ENCODE data around the gene ASAH2. TPM values are rescaled to one million over a fixed set of nuclear protein-coding genes. Genes with fewer than 3 reads are reported as not detected.
"Not testable (repeated sequence)": the region's sequence is repeated elsewhere in the genome, so short reads cannot be mapped to it uniquely, and the experiment has no call there.

The ASAH2 gene
- total RNA-seq, 1 experiment from 2014 or later = 10.7 TPM

- Histone ChIP-seq H3K4me1 (ENCODE audit: control insufficient read depth in 1 of 2, insufficient read depth in 2 of 2, low read length in 2 of 2) (no peaks in the 10 kb centered on the region), H3K27me3 (ENCODE audit: insufficient read depth, low read length) (peaks cover 24% of the 10 kb centered on the region), H4K20me1 (ENCODE audit: insufficient read depth) (no peaks in the 10 kb centered on the region), H3K36me3 (ENCODE audit: control insufficient read depth in 1 of 2, insufficient read depth in 2 of 2, low read length in 2 of 2) (no peaks in the 10 kb centered on the region), H3K27ac (ENCODE audit: low read depth, low read length) (no peak overlapping the region), H3K79me2 (ENCODE audit: insufficient read depth, low read length) (no peaks in the 10 kb centered on the region), H2AFZ (ENCODE audit: low read depth, low read length, poor library complexity, severe bottlenecking) (no peak overlapping the region), H3K4me2 (ENCODE audit: low read length) (no peak overlapping the region), H3K4me3 (replicated peaks in 1 of 2; ENCODE audit: low read depth in 1 of 2, low read length in 2 of 2) (no peak overlapping the region), H3K9me3 (ENCODE audit: control insufficient read depth in 1 of 2, insufficient read depth in 1 of 2, low read depth in 1 of 2, low read length in 2 of 2) (no peaks in the 10 kb centered on the region), H3K9ac (ENCODE audit: low read length) (no peak overlapping the region), H3K9me2 (ENCODE audit: insufficient read depth) (no peaks in the 10 kb centered on the region)
- POLR2A ChIA-PET = no interaction called here
- RAD21 ChIA-PET (ENCODE audit: low non-redundant PET in 1 of 2, low total read pairs in 2 of 2, uncharacterized antibody in 2 of 2, unreplicated experiment in 2 of 2) = no interaction called here
- intact Hi-C loops (cut with micrococcal nuclease) = no loop called here
- DNase-seq (ENCODE audit: low read depth, low spot score) = no peak
- no TSS peak for BruUV-seq (replicated peaks)
- ATAC-seq = no peak
- TF ChIP-seq TCF7L2 (IDR thresholded peaks at IDR 0.05; ENCODE audit: borderline replicate concordance, extremely low read depth, insufficient read depth, insufficient read length) (no peak), ATF3 (IDR thresholded peaks at IDR 0.05) (no peak), SRF (IDR thresholded peaks at IDR 0.05; ENCODE audit: low read depth) (no peak), EZH2phosphoT487 (IDR thresholded peaks at IDR 0.05; ENCODE audit: borderline replicate concordance) (no peak), CBX3 (IDR thresholded peaks at IDR 0.05; ENCODE audit: low read depth) (no peak), JUND (IDR thresholded peaks at IDR 0.05) (no peak), ELF1 (IDR thresholded peaks at IDR 0.05; ENCODE audit: borderline replicate concordance, low read depth) (no peak), EGR1 (IDR thresholded peaks at IDR 0.05; ENCODE audit: low read depth) (no peak), YY1 (IDR thresholded peaks at IDR 0.05; ENCODE audit: extremely low read depth, insufficient replicate concordance, low read depth, low read length) (no peak), SP1 (IDR thresholded peaks at IDR 0.05; ENCODE audit: low read depth) (no peak), EZH2 (IDR thresholded peaks at IDR 0.05) (no peak), MAX (IDR thresholded peaks at IDR 0.05) (no peak), POLR2AphosphoS5 (IDR thresholded peaks at IDR 0.05; ENCODE audit: low read depth, low read length) (no peak), ZNF274 (IDR thresholded peaks at IDR 0.05; ENCODE audit: low read depth, low read length) (no peak), REST (IDR thresholded peaks at IDR 0.05; ENCODE audit: low read depth) (no peak)
- CTCF ChIA-PET = no interaction called here
Observed at GRCh38 chr10:50242777-50243176, 8.5 kb downstream of the ASAH2 start.

GRCh38 chr10:50241478-50241877 lies 9.8 kb downstream of the ASAH2 start:
- H3K36me3 ChIP-seq (ENCODE audit: control insufficient read depth in 1 of 2, insufficient read depth in 2 of 2, low read length in 2 of 2); intact Hi-C loops (cut with micrococcal nuclease); H2AFZ ChIP-seq (ENCODE audit: low read depth, low read length, poor library complexity, severe bottlenecking); H3K4me3 ChIP-seq (replicated peaks in 1 of 2; ENCODE audit: low read depth in 1 of 2, low read length in 2 of 2); H3K9me2 ChIP-seq (ENCODE audit: insufficient read depth); BruUV-seq (replicated peaks); H3K79me2 ChIP-seq (ENCODE audit: insufficient read depth, low read length); H3K27ac ChIP-seq (ENCODE audit: low read depth, low read length); RAD21 ChIA-PET (ENCODE audit: low non-redundant PET in 1 of 2, low total read pairs in 2 of 2, uncharacterized antibody in 2 of 2, unreplicated experiment in 2 of 2); H3K9ac ChIP-seq (ENCODE audit: low read length); ATAC-seq; POLR2A ChIA-PET; H3K4me1 ChIP-seq (ENCODE audit: control insufficient read depth in 1 of 2, insufficient read depth in 2 of 2, low read length in 2 of 2); H4K20me1 ChIP-seq (ENCODE audit: insufficient read depth); H3K4me2 ChIP-seq (ENCODE audit: low read length); H3K9me3 ChIP-seq (ENCODE audit: control insufficient read depth in 1 of 2, insufficient read depth in 1 of 2, low read depth in 1 of 2, low read length in 2 of 2); CTCF ChIA-PET; DNase-seq (ENCODE audit: low read depth, low spot score): not testable (repeated sequence)
- H3K27me3 ChIP-seq (ENCODE audit: insufficient read depth, low read length) = peaks cover 30% of the 10 kb centered on the region

Measured in HCT116 (cell line).